Esophagus muscularis mucosa (tissue), 4 donors: Measurements from ENCODE around the gene ITPR3. TPM values are rescaled to one million over a fixed set of nuclear protein-coding genes. Genes with fewer than 3 reads are reported as not detected.

ENCODE experiments used
- DNase-seq: peaks from one replicate; pipeline ENCODE4 v3.0.0-alpha.2; 2017; ENCODE audit errors: extremely low spot score
- H3K27ac ChIP-seq, 4 donors: fragments of 200-600 bp; sonication (generic); replicated peaks in 1 of 4; 1 replicate in 3 of 4; 2 replicates in 1 of 4; pipeline ENCODE4 v1.5.1; 2016 to 2019; ENCODE audit warnings: mild to moderate bottlenecking in 1 of 4
- H3K27me3 ChIP-seq, 4 donors: fragments of 200-600 bp; sonication (generic); one replicate each; pipeline versions ENCODE4 v1.5.1 to v1.6.0; 2016 to 2019
- H3K36me3 ChIP-seq, 4 donors: fragments of 200-600 bp; sonication (generic); one replicate each; pipeline ENCODE4 v1.5.1; 2016 to 2019
- H3K4me1 ChIP-seq, 4 donors: fragments of 200-600 bp; sonication (generic); one replicate each; pipeline ENCODE4 v1.5.1; 2016 to 2019
- H3K4me3 ChIP-seq, 4 donors: fragments of 200-600 bp; sonication (generic); 1 replicate in 2 of 4; 2 replicates in 2 of 4; pipeline ENCODE4 v1.5.1; 2016 to 2019; ENCODE audit warnings: mild to moderate bottlenecking in 4 of 4, moderate library complexity in 1 of 4
- H3K9me3 ChIP-seq, 4 donors: fragments of 200-600 bp; sonication (generic); 1 replicate in 3 of 4; 2 replicates in 1 of 4; pipeline ENCODE4 v1.5.1; 2016 to 2019
- CTCF ChIP-seq, 3 experiments: fragments of 200-600 bp in 2 of 3; fragments of 450-650 bp in 1 of 3; sonication (generic) in 2 of 3; IDR thresholded peaks; one replicate each; pipeline ENCODE4 v1.5.1; 2017 to 2019; ENCODE audit warnings: antibody characterized with exemption in 3 of 3, mild to moderate bottlenecking in 2 of 3, moderate library complexity in 1 of 3
- EP300 ChIP-seq: sonication (generic); formaldehyde crosslinking; IDR thresholded peaks from one replicate; pipeline ENCODE4 v1.6.1; 2017; ENCODE audit warnings: antibody characterized with exemption
- POLR2A ChIP-seq: fragments of 450-650 bp; IDR thresholded peaks from one replicate; pipeline ENCODE4 v1.6.1; 2017; ENCODE audit warnings: antibody characterized with exemption, moderate library complexity, mild to moderate bottlenecking, low read depth
- POLR2AphosphoS5 ChIP-seq, 2 donors: sonication (generic); formaldehyde crosslinking; IDR thresholded peaks; one replicate each; pipeline ENCODE4 v1.6.1; 2017; ENCODE audit warnings: antibody characterized with exemption in 2 of 2
- WGBS: methylation state at CpG from one replicate; pipeline ENCODE4 v1.1.5; 2018; 5-methylcytosine and 5-hydroxymethylcytosine counted together
- intact Hi-C: fragments of 100-400 bp; cut with DNase I; formaldehyde crosslinking; loops from one replicate; pipeline ENCODE4 v1.15.1; 2023
- total RNA-seq, 4 donors: library from RNA; depleted of rRNA; stranded (reverse); fragments of >200 nt; gene quantifications; one replicate each; pipeline versions ENCODE4 v1.1.0 to v1.2.1, GENCODE V29; 2016

Gene ITPR3
- total RNA-seq, 4 donors from 2014 or later: 12.1 to 24.9 (median 20.5) TPM

GRCh38 chr6:33719326-33719987 lies 98.3 kb downstream of the ITPR3 start:
- H3K27ac ChIP-seq: no peak overlapping the region
- H3K27me3 ChIP-seq: peaks cover 0 to 6% (median 0%) of the 10 kb centered on the region in 4 donors
- intact Hi-C loops: no loop called here
- peaks cover 0 to 18% (median 0%) of the 10 kb centered on the region in 4 donors for H3K36me3 ChIP-seq
- no peaks in the 10 kb centered on the region for H3K9me3 ChIP-seq
- WGBS: 68% methylated on average over 11 of the region's 11 CpGs
- H3K4me3 ChIP-seq: no peak overlapping the region
- H3K4me1 ChIP-seq: peaks cover 4 to 14% (median 11%) of the 10 kb centered on the region in 4 donors
- no peak for DNase-seq
- TF ChIP-seq EP300 (no peak), CTCF (IDR thresholded peaks at IDR 0.05) (no peak), POLR2AphosphoS5 (IDR thresholded peaks at IDR 0.05) (no peak), POLR2A (no peak)

GRCh38 chr6:33720998-33721397 lies 99.9 kb downstream of the ITPR3 start:
- peaks cover 0 to 22% (median 0%) of the 10 kb centered on the region in 4 donors for H3K36me3 ChIP-seq
- no peak overlapping the region for H3K4me3 ChIP-seq
- no peak overlapping the region for H3K27ac ChIP-seq
- H3K27me3 ChIP-seq: peaks cover 0 to 6% (median 0%) of the 10 kb centered on the region in 4 donors
- H3K9me3 ChIP-seq: no peaks in the 10 kb centered on the region
- intact Hi-C loops: no loop called here
- TF ChIP-seq CTCF (IDR thresholded peaks at IDR 0.05): no peak
- TF ChIP-seq POLR2AphosphoS5 (IDR thresholded peaks at IDR 0.05): no peak
- no peak for TF ChIP-seq EP300
- no peak for TF ChIP-seq POLR2A
- DNase-seq: no peak
- peaks cover 4 to 14% (median 11%) of the 10 kb centered on the region in 4 donors for H3K4me1 ChIP-seq
- 87% methylated on average over 1 of the region's 1 CpG for WGBS

GRCh38 chr6:33721508-33721907 lies 100.4 kb downstream of the ITPR3 start:
- Histone ChIP-seq H3K27me3 (peaks cover 0 to 6% (median 0%) of the 10 kb centered on the region in 4 donors), H3K36me3 (peaks cover 0 to 27% (median 0%) of the 10 kb centered on the region in 4 donors), H3K4me1 (peaks cover 4 to 14% (median 11%) of the 10 kb centered on the region in 4 donors), H3K27ac (no peak overlapping the region), H3K9me3 (no peaks in the 10 kb centered on the region), H3K4me3 (no peak overlapping the region)
- intact Hi-C loops: no loop called here
- TF ChIP-seq EP300: no peak
- TF ChIP-seq POLR2A: no peak
- TF ChIP-seq POLR2AphosphoS5 (IDR thresholded peaks at IDR 0.05): no peak
- TF ChIP-seq CTCF (IDR thresholded peaks at IDR 0.05): no peak
- 67% methylated on average over 5 of the region's 5 CpGs for WGBS
- no peak for DNase-seq

GRCh38 chr6:33722103-33722623 lies 101.0 kb downstream of the ITPR3 start:
- intact Hi-C loops: no loop called here
- Histone ChIP-seq H3K36me3 (peaks cover 0 to 32% (median 0%) of the 10 kb centered on the region in 4 donors), H3K27ac (no peak overlapping the region), H3K4me3 (no peak overlapping the region), H3K4me1 (peaks cover 4 to 20% (median 10%) of the 10 kb centered on the region in 4 donors), H3K9me3 (no peaks in the 10 kb centered on the region), H3K27me3 (peaks cover 0 to 6% (median 0%) of the 10 kb centered on the region in 4 donors)
- 75% methylated on average over 2 of the region's 5 CpGs for WGBS
- TF ChIP-seq CTCF (IDR thresholded peaks at IDR 0.05): no peak
- TF ChIP-seq EP300: no peak
- no peak for TF ChIP-seq POLR2A
- no peak for TF ChIP-seq POLR2AphosphoS5 (IDR thresholded peaks at IDR 0.05)
- DNase-seq: no peak
